K562 (cell line): Measurements from ENCODE around the gene CNIH4. TPM values are rescaled to one million over a fixed set of nuclear protein-coding genes. Genes with fewer than 3 reads are reported as not detected.
A peak's percentile ranks its signal among the peaks of the same experiment; 100 is the strongest.

Experiments used
- ATAC-seq: fragments of 200-7000 bp; cut with Tn5 transposase; 3 replicates; pipeline ENCODE4 v1.9.1; 2020; ENCODE audit warnings: moderate library complexity
- BruUV-seq: library from RNA; stranded (reverse); fragments of 400-500 nt; replicated peaks from 2 replicates; lab custom pipeline; 2021; lab: Mats Ljungman, UMichigan
- CTCF ChIA-PET: fragments of 300-600 bp; formaldehyde crosslinking; extraction: SDS; loops from one replicate; lab custom pipeline; 2021; ENCODE audit warnings: low intra/inter-chr PET ratio; lab: Yijun Ruan, JAX
- POLR2A ChIA-PET: fragments of 300-600, 350-650 bp; sonication (Branson Sonifier 250); formaldehyde crosslinking; extraction: SDS; loops from one replicate; lab custom pipeline; 2021; ENCODE audit warnings: antibody characterized with exemption, inconsistent platforms; lab: Yijun Ruan, JAX
- DNase-seq, 4 experiments: peaks; one replicate each; pipeline versions ENCODE4 v3.0.0 to v3.0.0-alpha.2; 2011 to 2018; ENCODE audit warnings: low spot score in 3 of 4, mixed read lengths in 3 of 4; ENCODE audit errors: extremely low read depth in 1 of 4
- FAIRE-seq: peaks from 2 replicates; lab custom pipeline; 2011; peaks lifted over from hg19 to GRCh38; lab: Jason Lieb, UNC
- H2AFZ ChIP-seq: 2 replicates; pipeline ENCODE4 v1.6.0; 2011; ENCODE audit warnings: low read depth, low read length, control low read depth, inconsistent platforms
- H3K27ac ChIP-seq: fragments of 200-600 bp; 3 replicates; pipeline ENCODE4 v1.8.0; 2011; ENCODE audit warnings: low read depth, mild to moderate bottlenecking, control low read depth, inconsistent platforms, low read length, moderate library complexity, mixed read lengths; ENCODE audit errors: extremely low read depth
- H3K27me3 ChIP-seq, 2 experiments: fragments of 300-600 bp in 1 of 2; 2 replicates in 1 of 2; 3 replicates in 1 of 2; pipeline versions ENCODE4 v1.6.0 to v1.8.0; 2011; ENCODE audit warnings: inconsistent platforms in 2 of 2, low read length in 2 of 2, mild to moderate bottlenecking in 1 of 2, mixed read lengths in 1 of 2, moderate library complexity in 1 of 2; ENCODE audit not compliant: control insufficient read depth in 2 of 2, insufficient read depth in 2 of 2
- H3K36me3 ChIP-seq: fragments of 300-600 bp; 3 replicates; pipeline ENCODE4 v1.8.0; 2011; ENCODE audit warnings: mild to moderate bottlenecking, low read length, inconsistent platforms; ENCODE audit not compliant: control insufficient read depth, insufficient read depth
- H3K4me1 ChIP-seq, 2 experiments: fragments of 200-600 bp in 1 of 2; replicated peaks in 1 of 2; 2 replicates in 1 of 2; 3 replicates in 1 of 2; pipeline versions ENCODE4 v1.5.1 to v1.8.0; 2011; ENCODE audit warnings: inconsistent platforms in 2 of 2, low read length in 2 of 2, mild to moderate bottlenecking in 1 of 2, mixed read lengths in 1 of 2, moderate library complexity in 1 of 2; ENCODE audit not compliant: control insufficient read depth in 2 of 2, insufficient read depth in 2 of 2
- H3K4me2 ChIP-seq: 2 replicates; pipeline ENCODE4 v1.6.1; 2011; ENCODE audit warnings: low read length, control low read depth, inconsistent platforms, mixed read lengths; ENCODE audit not compliant: insufficient read depth
- H3K4me3 ChIP-seq: fragments of 200-600 bp; sonication (generic), shearing (Covaris generic); 2 replicates; pipeline ENCODE4 v1.5.1; 2016; ENCODE audit warnings: control low read depth, inconsistent platforms
- H3K79me2 ChIP-seq: fragments of 200-600 bp; 3 replicates; pipeline ENCODE4 v1.8.0; 2011; ENCODE audit warnings: low read length, inconsistent platforms; ENCODE audit not compliant: control insufficient read depth, insufficient read depth
- H3K9ac ChIP-seq, 2 experiments: 2 replicates each; pipeline versions ENCODE4 v1.6.0 to v1.6.1; 2011; ENCODE audit warnings: low read depth in 2 of 2, low read length in 2 of 2, control low read depth in 1 of 2, inconsistent platforms in 1 of 2, mild to moderate bottlenecking in 1 of 2, mixed read lengths in 1 of 2; ENCODE audit not compliant: insufficient read depth in 1 of 2
- H3K9me1 ChIP-seq: one replicate; pipeline ENCODE4 v1.6.0; 2011; ENCODE audit warnings: inconsistent platforms, mild to moderate bottlenecking, low read length, moderate library complexity; ENCODE audit not compliant: control insufficient read depth, insufficient read depth
- H3K9me3 ChIP-seq: replicated peaks from 2 replicates; pipeline ENCODE4 v1.5.1; 2011; ENCODE audit warnings: low read depth, low read length, inconsistent platforms; ENCODE audit not compliant: control insufficient read depth, insufficient read depth
- H4K20me1 ChIP-seq: replicated peaks from 2 replicates; pipeline ENCODE4 v1.6.1; 2011; ENCODE audit warnings: low read length, inconsistent platforms, mixed read lengths; ENCODE audit not compliant: control insufficient read depth, insufficient read depth
- CBFB ChIP-seq: sonication (generic); formaldehyde crosslinking; IDR thresholded peaks from 2 replicates; pipeline ENCODE4 v1.4.0; 2020; ENCODE audit warnings: mild to moderate bottlenecking, missing genetic modification reagents
- CBX3 ChIP-seq, 2 experiments: IDR thresholded peaks; 1 replicate in 1 of 2; 2 replicates in 1 of 2; pipeline ENCODE4 v1.6.1; 2012; ENCODE audit warnings: inconsistent platforms in 2 of 2, low read length in 2 of 2, borderline replicate concordance in 1 of 2, control low read depth in 1 of 2
- SIN3B ChIP-seq: fragments of 450-650 bp; IDR thresholded peaks from 2 replicates; pipeline ENCODE4 v1.6.1; 2017; ENCODE audit warnings: low read depth, mild to moderate bottlenecking, moderate library complexity
- TRIM24 ChIP-seq, 2 experiments: fragments of 450-650 bp; IDR thresholded peaks; 2 replicates each; pipeline ENCODE4 v1.6.1; 2016
- TRIM28 ChIP-seq: fragments of 450-650 bp; IDR thresholded peaks from 2 replicates; pipeline ENCODE4 v1.6.1; 2017
- XRCC4 ChIP-seq: IDR thresholded peaks from one replicate; pipeline ENCODE4 v1.6.1; 2011; ENCODE audit not compliant: insufficient read depth, insufficient read length; ENCODE audit errors: extremely low read depth
- ZKSCAN8 ChIP-seq: fragments of 200-800 bp; sonication (Bioruptor generic); IDR thresholded peaks from 2 replicates; pipeline ENCODE4 v1.6.1; 2016; ENCODE audit warnings: missing genetic modification characterization, missing compliant biosample characterization
- ZNF75A ChIP-seq: fragments of 450-650 bp; formaldehyde crosslinking; IDR thresholded peaks from 2 replicates; pipeline ENCODE4 v1.4.0; 2020; ENCODE audit warnings: mild to moderate bottlenecking
- WGBS: fragments of 100-300 bp; shearing (Covaris generic); methylation state at CpG from one replicate; pipeline ENCODE4 v1.1.6; 2016; ENCODE audit warnings: low coverage, mixed read lengths; ENCODE audit not compliant: insufficient coverage; ENCODE audit errors: missing lambda C conversion rate; 5-methylcytosine and 5-hydroxymethylcytosine counted together
- in situ Hi-C: fragments of 300-500 bp; cut with MboI; formaldehyde crosslinking; loops from 4 replicates; pipeline ENCODE4 v1.15.0; 2018; ENCODE audit warnings: inconsistent platforms, mixed read lengths
- intact Hi-C: fragments of 100-400 bp; cut with micrococcal nuclease; formaldehyde crosslinking; loops from 2 replicates; pipeline ENCODE4 v1.14.2; 2022
- polyA plus RNA-seq, 8 experiments: library from polyadenylated mRNA; depleted of rRNA in 4 of 8; stranded (reverse) in 5 of 8; unstranded in 3 of 8; fragments of >200 nt; fragmentation: Nextera tagmentation in 2 of 8; fragmentation: Illumina TruSeq in 1 of 8; extraction: Ambion mirVana in 2 of 8; extraction: Trizol in 1 of 8; gene quantifications; 2 replicates each; pipeline versions ENCODE4 v1.2.1 to v1.2.3, GENCODE V29; 2011 to 2014; ENCODE audit warnings: inconsistent platforms in 1 of 8, missing spikeins in 1 of 8
- total RNA-seq, 7 experiments: library from RNA; depleted of rRNA in 6 of 7; stranded (reverse); fragments of >200 nt in 6 of 7; fragmentation: Illumina TruSeq in 2 of 7; extraction: Trizol in 2 of 7; gene quantifications; 2 replicates each; pipeline versions ENCODE4 v1.2.1 to v1.2.3, GENCODE V29; 2011 to 2021; ENCODE audit warnings: low replicate concordance in 1 of 7
- TF ChIP-seq, protein P1 (sequence below): fragments of 450-650 bp; formaldehyde crosslinking; IDR thresholded peaks from 2 replicates; pipeline ENCODE4 v1.4.0; 2020; ENCODE audit warnings: mild to moderate bottlenecking, moderate library complexity
- TF ChIP-seq, protein P2 (sequence below): fragments of 450-650 bp; formaldehyde crosslinking; IDR thresholded peaks from 2 replicates; pipeline ENCODE4 v1.4.0; 2020; ENCODE audit warnings: mild to moderate bottlenecking, mixed read lengths
- TF ChIP-seq, protein P3 (sequence below), 2 experiments: fragments of 450-650 bp; IDR thresholded peaks; 2 replicates each; pipeline ENCODE4 v1.6.1; 2018; ENCODE audit warnings: mild to moderate bottlenecking in 2 of 2, low read depth in 1 of 2; ENCODE audit not compliant: partially characterized antibody in 2 of 2

CNIH4 gene
- total and polyA plus RNA-seq, 9 of the 15 experiments (the other 6 are each of a cell fraction or from before 2014, with no cell fraction given): 41.3 to 266 (median 61.1) TPM

DNA sequence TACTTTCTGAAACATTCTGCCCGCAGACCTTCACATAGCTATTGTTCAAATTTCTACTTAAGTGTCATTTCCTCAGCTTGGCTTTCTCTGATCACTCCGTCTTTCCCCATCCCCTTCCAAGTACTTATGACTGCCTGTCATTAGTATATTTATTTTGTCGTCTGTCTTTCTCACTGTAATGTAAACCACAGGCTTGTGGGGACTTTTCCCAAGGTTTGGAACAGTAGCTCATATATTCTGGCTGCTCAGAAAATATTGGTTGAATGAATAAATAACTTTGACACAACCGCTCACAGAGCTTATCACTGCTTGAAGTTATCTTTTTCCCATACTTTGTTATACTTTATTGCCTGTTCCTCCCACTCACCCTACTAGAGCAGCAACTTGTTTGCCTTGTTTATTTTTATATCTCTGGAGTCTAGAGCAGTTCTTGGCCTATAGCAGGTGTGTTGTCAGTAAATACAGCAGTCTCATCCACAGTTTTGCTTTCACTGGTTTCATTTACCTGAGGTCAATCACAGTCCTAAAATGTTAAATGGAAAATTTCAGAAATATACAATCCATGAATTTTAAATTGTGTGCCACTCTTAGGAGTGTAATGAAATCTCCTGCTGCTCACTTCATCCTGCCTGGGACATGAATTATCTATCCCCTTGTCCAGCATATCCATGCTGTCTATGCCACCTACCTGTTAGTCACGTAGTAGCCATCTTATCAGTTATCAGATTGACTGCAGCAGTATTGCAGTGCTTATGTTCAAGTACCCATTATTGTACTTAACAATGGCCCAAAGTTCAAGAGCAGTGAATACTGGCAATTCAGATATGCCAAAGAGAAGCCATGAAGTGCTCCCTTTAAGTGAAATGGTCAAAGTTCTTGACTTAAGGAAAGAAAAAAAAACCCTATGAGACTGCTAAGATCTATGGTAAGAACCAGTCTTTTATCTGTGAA lies 2.4 kb upstream of the CNIH4 start:
- peaks cover 12 to 14% of the 10 kb centered on the region in 2 experiments for H3K4me1 ChIP-seq
- H3K79me2 ChIP-seq: peaks cover 25% of the 10 kb centered on the region
- H2AFZ ChIP-seq: no peak overlapping the region
- FAIRE-seq (no peak), ATAC-seq (no peak)
- no peaks in the 10 kb centered on the region for H3K27me3 ChIP-seq
- POLR2A ChIA-PET: interaction anchor here (0.6 to 0.8 kb wide), 3 partner anchors 10 to 655 kb away, joined by 3 to 4 read pairs (median 4); no protein-coding TSS in a partner anchor
- TF ChIP-seq CBX3 (IDR thresholded peaks at IDR 0.05; ENCODE audit: borderline replicate concordance in 1 of 2, low read length in 2 of 2): peak in 1 of 2 experiments; percentile 53; a peak in 1 of 3 replicates
- no peak for TF ChIP-seq SIN3B
- no peak for TF ChIP-seq ZNF75A
- TF ChIP-seq ZKSCAN8: no peak
- no peak for TF ChIP-seq CBFB (CRISPR knock-in tag)
- no peak for TF ChIP-seq XRCC4
- TF ChIP-seq, protein P1, sequence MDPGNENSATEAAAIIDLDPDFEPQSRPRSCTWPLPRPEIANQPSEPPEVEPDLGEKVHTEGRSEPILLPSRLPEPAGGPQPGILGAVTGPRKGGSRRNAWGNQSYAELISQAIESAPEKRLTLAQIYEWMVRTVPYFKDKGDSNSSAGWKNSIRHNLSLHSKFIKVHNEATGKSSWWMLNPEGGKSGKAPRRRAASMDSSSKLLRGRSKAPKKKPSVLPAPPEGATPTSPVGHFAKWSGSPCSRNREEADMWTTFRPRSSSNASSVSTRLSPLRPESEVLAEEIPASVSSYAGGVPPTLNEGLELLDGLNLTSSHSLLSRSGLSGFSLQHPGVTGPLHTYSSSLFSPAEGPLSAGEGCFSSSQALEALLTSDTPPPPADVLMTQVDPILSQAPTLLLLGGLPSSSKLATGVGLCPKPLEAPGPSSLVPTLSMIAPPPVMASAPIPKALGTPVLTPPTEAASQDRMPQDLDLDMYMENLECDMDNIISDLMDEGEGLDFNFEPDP: no peak
- TF ChIP-seq TRIM24 (IDR thresholded peaks at IDR 0.05): peak in 1 of 2 experiments; percentile 35; a peak in 2 of 4 replicates
- peak; percentile 77 for TF ChIP-seq TRIM28
- TF ChIP-seq, protein P2, sequence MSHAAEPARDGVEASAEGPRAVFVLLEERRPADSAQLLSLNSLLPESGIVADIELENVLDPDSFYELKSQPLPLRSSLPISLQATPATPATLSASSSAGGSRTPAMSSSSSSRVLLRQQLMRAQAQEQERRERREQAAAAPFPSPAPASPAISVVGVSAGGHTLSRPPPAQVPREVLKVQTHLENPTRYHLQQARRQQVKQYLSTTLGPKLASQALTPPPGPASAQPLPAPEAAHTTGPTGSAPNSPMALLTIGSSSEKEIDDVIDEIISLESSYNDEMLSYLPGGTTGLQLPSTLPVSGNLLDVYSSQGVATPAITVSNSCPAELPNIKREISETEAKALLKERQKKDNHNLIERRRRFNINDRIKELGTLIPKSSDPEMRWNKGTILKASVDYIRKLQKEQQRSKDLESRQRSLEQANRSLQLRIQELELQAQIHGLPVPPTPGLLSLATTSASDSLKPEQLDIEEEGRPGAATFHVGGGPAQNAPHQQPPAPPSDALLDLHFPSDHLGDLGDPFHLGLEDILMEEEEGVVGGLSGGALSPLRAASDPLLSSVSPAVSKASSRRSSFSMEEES (CRISPR knock-in tag): no peak
- TF ChIP-seq, protein P3, sequence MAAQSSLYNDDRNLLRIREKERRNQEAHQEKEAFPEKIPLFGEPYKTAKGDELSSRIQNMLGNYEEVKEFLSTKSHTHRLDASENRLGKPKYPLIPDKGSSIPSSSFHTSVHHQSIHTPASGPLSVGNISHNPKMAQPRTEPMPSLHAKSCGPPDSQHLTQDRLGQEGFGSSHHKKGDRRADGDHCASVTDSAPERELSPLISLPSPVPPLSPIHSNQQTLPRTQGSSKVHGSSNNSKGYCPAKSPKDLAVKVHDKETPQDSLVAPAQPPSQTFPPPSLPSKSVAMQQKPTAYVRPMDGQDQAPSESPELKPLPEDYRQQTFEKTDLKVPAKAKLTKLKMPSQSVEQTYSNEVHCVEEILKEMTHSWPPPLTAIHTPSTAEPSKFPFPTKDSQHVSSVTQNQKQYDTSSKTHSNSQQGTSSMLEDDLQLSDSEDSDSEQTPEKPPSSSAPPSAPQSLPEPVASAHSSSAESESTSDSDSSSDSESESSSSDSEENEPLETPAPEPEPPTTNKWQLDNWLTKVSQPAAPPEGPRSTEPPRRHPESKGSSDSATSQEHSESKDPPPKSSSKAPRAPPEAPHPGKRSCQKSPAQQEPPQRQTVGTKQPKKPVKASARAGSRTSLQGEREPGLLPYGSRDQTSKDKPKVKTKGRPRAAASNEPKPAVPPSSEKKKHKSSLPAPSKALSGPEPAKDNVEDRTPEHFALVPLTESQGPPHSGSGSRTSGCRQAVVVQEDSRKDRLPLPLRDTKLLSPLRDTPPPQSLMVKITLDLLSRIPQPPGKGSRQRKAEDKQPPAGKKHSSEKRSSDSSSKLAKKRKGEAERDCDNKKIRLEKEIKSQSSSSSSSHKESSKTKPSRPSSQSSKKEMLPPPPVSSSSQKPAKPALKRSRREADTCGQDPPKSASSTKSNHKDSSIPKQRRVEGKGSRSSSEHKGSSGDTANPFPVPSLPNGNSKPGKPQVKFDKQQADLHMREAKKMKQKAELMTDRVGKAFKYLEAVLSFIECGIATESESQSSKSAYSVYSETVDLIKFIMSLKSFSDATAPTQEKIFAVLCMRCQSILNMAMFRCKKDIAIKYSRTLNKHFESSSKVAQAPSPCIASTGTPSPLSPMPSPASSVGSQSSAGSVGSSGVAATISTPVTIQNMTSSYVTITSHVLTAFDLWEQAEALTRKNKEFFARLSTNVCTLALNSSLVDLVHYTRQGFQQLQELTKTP (IDR thresholded peaks at IDR 0.05; ENCODE audit: low read depth in 1 of 2, partially characterized antibody in 2 of 2): peak in 1 of 2 experiments; percentile 96
- TF ChIP-seq, all 486 proteins: peak for 4
- CTCF ChIA-PET: no interaction called here
- no TSS peak for BruUV-seq
- H3K9ac ChIP-seq: no peak overlapping the region
- H3K9me3 ChIP-seq: no peaks in the 10 kb centered on the region
- no peak overlapping the region for H3K4me3 ChIP-seq
- H3K4me2 ChIP-seq: no peak overlapping the region
- H3K36me3 ChIP-seq: no peaks in the 10 kb centered on the region
- H4K20me1 ChIP-seq: no peaks in the 10 kb centered on the region
- in situ Hi-C loops (no loop called here), intact Hi-C loops (no loop called here)
- DNase-seq: no peak
- WGBS: 30% methylated on average over 5 of the region's 5 CpGs
- H3K9me1 ChIP-seq: no peaks in the 10 kb centered on the region
- no peak overlapping the region for H3K27ac ChIP-seq
